Small intestine (tissue), 7 donors: ENCODE data around the gene NT5M. TPM values are rescaled to one million over a fixed set of nuclear protein-coding genes. Genes with fewer than 3 reads are reported as not detected.
"Not testable (repeated sequence)": the region's sequence is repeated elsewhere in the genome, so short reads cannot be mapped to it uniquely, and the experiment has no call there.

Source experiments
- DNase-seq, 2 donors: peaks; one replicate each; pipeline versions ENCODE4 v3.0.0 to v3.0.0-alpha.2; 2013
- FAIRE-seq: peaks from 2 replicates; lab custom pipeline; 2012; peaks lifted over from hg19 to GRCh38; lab: Jason Lieb, UNC
- H3K27ac ChIP-seq, 3 donors: one replicate each; pipeline ENCODE4 v1.5.1; 2013; ENCODE audit warnings: low read length in 2 of 3, mild to moderate bottlenecking in 2 of 3, control low read depth in 1 of 3, inconsistent platforms in 1 of 3, low read depth in 1 of 3, moderate library complexity in 1 of 3
- H3K27me3 ChIP-seq, 3 donors: one replicate each; pipeline ENCODE4 v1.6.1; 2013; ENCODE audit warnings: low read length in 3 of 3, inconsistent platforms in 1 of 3; ENCODE audit not compliant: control insufficient read depth in 3 of 3, insufficient read depth in 3 of 3
- H3K36me3 ChIP-seq, 3 donors: one replicate each; pipeline ENCODE4 v1.6.1; 2013; ENCODE audit warnings: low read length in 3 of 3, inconsistent platforms in 1 of 3, low read depth in 1 of 3, mild to moderate bottlenecking in 1 of 3, moderate library complexity in 1 of 3; ENCODE audit not compliant: control insufficient read depth in 3 of 3, insufficient read depth in 2 of 3
- H3K4me1 ChIP-seq, 3 donors: one replicate each; pipeline ENCODE4 v1.6.1; 2013; ENCODE audit warnings: low read length in 2 of 3, inconsistent platforms in 1 of 3, low read depth in 1 of 3, mild to moderate bottlenecking in 1 of 3, moderate library complexity in 1 of 3; ENCODE audit not compliant: control insufficient read depth in 3 of 3, insufficient read depth in 2 of 3
- H3K4me3 ChIP-seq, 3 donors: one replicate each; pipeline ENCODE4 v1.5.1; 2013; ENCODE audit warnings: low read length in 3 of 3, control low read depth in 1 of 3, inconsistent platforms in 1 of 3, low read depth in 1 of 3, mild to moderate bottlenecking in 1 of 3, moderate library complexity in 1 of 3
- H3K9me3 ChIP-seq, 2 donors: one replicate each; pipeline ENCODE4 v1.6.1; 2013; ENCODE audit warnings: low read depth in 1 of 2, low read length in 1 of 2; ENCODE audit not compliant: control insufficient read depth in 2 of 2, insufficient read depth in 1 of 2
- WGBS, 3 donors: extraction: QIAGEN DNeasy Blood & Tissue Kit; methylation state at CpG; one replicate each; pipeline ENCODE4 v1.1.7; 2013; 5-methylcytosine and 5-hydroxymethylcytosine counted together
- polyA plus RNA-seq, 4 donors: library from polyadenylated mRNA; stranded (reverse) in 3 of 4; unstranded in 1 of 4; fragments of 200-250 nt in 3 of 4; fragments of 120-200 nt in 1 of 4; gene quantifications; one replicate each; pipeline versions ENCODE4 v1.2.1 to v1.2.3, GENCODE V29; 2013
- donor health status: healthy with polysubstance abuse.
- donor health status: control.
- donor health status: control.
- donor health status: Bipolar disorder and iron deficiency.
- donor health status: healthy.

NT5M gene
- polyA plus RNA-seq, 4 donors: 0.54 to 2.1 (median 1.6) TPM; not detected in 1

DNA sequence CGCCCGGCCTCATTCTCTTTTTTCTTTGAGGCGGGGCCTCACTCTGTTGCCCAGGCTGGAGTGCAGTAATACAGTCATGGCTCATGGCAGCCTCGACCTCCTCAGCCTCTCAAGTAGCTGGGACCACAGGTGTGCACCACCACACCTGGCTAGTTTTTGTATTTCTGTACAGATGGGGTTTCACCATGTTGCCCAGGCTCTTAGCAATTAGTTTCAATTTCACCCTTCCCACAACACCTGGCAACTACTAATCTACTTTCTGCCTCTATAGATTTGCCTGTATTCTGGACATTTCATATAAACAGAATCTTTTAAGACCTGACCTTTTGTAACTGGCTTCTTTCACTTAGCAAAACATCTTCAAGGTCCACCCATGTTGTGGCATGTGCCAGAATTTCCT, 8.0 kb upstream of the NT5M start:
- Histone ChIP-seq H3K27me3 (no peaks in the 10 kb centered on the region), H3K4me1 (no peaks in the 10 kb centered on the region), H3K4me3 (no peak overlapping the region), H3K9me3 (no peaks in the 10 kb centered on the region), H3K27ac (no peak overlapping the region), H3K36me3 (no peaks in the 10 kb centered on the region)
- WGBS, 3 donors: 89 to 93% (median 90%) methylated on average over 3 to 4 of the region's 4 CpGs
- no peak for FAIRE-seq
- no peak for DNase-seq

DNA sequence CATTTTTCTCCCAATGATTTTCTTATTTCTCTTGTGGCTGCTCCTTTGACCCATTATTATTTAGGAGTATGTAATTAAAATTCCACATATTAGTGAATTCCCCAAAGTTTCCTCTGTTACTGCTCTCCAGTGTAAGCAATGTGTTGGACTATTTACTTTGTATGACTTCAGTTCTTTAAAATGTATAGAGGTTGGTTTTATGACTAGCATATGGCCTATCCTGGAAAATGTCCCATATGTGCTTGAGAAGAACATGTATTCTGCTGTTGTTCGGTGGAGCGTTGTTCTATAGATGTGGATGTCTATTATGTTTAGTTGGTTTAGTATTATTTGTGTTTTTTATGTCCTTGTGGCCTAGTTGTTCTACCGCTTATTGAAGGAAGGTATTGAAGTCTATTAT, 6.0 kb upstream of the NT5M start:
- H3K4me3 ChIP-seq: no peak overlapping the region
- no peaks in the 10 kb centered on the region for H3K27me3 ChIP-seq
- WGBS, 3 donors: 83 to 94% (median 93%) methylated on average over 3 of the region's 3 CpGs
- H3K4me1 ChIP-seq: no peaks in the 10 kb centered on the region
- H3K36me3 ChIP-seq: no peaks in the 10 kb centered on the region
- no peaks in the 10 kb centered on the region for H3K9me3 ChIP-seq
- no peak overlapping the region for H3K27ac ChIP-seq
- DNase-seq: no peak
- no peak for FAIRE-seq

DNA sequence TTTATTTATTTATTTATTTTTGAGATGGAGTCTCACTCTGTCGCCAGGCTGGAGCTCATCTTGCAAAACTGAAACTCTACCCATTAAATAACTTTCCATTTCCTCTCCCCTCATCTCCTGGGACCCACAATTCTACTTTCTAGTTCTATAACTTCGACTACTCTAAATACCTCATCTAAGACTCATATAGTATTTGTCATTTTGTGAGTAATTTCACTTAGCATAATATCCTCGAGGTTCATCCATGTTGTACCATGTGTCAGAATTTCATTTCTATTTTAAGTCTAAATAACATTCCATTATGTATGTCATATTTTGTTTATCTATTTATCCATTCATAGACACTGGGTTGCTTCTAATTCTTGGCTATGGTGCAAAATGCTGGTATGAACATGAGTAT, 5.1 kb upstream of the NT5M start:
- WGBS, 3 donors: 45 to 71% (median 64%) methylated on average over 3 of the region's 3 CpGs
- no peak overlapping the region for H3K27ac ChIP-seq
- FAIRE-seq (no peak), DNase-seq (no peak)
- H3K36me3 ChIP-seq: no peaks in the 10 kb centered on the region
- no peaks in the 10 kb centered on the region for H3K4me1 ChIP-seq
- no peaks in the 10 kb centered on the region for H3K27me3 ChIP-seq
- H3K4me3 ChIP-seq: no peak overlapping the region
- H3K9me3 ChIP-seq: no peaks in the 10 kb centered on the region

DNA sequence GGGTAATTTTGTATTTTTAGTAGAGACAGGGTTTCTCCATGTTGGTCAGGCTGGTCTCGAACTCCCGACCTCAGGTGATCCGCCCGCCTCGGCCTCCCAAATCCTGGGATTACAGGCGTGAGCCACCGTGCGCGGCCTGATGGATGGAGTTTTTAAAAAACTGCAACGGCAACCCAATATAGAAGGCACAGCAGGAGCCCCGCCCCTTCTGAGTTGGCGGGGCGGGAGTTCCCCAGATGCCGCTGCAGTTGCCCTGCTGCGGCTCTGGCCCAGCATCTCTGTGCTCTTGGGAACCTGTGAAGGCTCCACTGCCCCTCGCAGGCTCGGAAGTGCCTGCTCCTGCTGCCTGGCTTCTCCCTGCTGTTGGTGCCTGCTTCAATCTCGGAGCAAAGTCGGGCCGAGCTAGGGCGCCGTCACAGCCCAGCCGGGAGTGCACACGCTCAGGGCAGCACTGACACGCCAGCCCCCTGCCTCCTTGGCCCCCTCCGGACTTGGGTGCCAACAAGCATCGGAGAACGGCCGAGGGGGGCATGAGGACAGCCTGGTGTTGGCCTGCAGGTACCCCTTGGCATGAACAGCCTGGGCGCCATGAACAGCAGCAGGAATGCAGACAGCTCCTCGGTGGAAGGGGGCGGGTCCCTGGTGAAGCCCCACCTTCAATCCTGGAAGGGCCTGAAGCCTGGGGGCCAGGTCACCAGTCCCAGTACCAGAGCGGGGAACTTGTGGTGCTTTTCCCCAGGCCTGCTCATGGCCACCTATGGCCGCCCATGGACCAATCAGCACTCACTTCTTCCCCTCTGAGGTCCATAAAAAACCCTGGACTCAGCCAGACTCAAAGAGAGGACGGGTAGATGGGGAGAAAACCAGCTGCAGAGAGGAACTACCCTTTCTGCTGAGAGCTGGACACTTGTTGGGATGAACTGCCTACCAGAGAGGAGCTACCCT, 2.3 kb upstream of the NT5M start:
- H3K27ac ChIP-seq: no peak overlapping the region
- H3K4me3 ChIP-seq: peak overlapping the region in 2 of 3 donors; percentile 31 to 45
- no peak for FAIRE-seq

DNA sequence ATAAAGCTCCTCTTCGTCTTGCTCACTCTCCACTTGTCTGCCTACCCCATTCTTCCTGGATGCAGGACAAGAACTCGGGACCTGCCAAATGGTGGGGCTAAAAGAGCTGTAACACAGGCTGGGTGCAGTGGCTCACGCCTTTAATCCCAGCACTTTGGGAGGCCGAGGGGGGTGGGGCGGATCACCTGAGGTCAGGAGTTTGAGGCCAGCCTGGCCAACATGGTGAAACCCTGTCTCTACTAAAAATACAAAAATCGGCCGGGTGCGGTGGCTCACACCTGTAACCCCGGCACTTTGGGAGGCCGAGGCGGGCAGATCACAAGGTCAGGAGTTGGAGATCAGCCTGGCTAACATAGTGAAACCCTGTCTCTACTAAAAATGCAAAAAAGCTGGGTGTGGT, 1.5 kb upstream of the NT5M start:
- not testable (repeated sequence) for H3K4me3 ChIP-seq, H3K27me3 ChIP-seq, H3K27ac ChIP-seq, DNase-seq, FAIRE-seq, H3K36me3 ChIP-seq, H3K9me3 ChIP-seq
- 90 to 95% (median 93%) methylated on average over 11 of the region's 11 CpGs for WGBS, 3 donors
- H3K4me1 ChIP-seq: peaks cover 0 to 13% (median 0%) of the 10 kb centered on the region in 3 donors

More for the DNA sequence above, 2.3 kb upstream of the NT5M start:
- Histone ChIP-seq H3K36me3 (no peaks in the 10 kb centered on the region), H3K9me3 (no peaks in the 10 kb centered on the region), H3K4me1 (peaks cover 0 to 8% (median 0%) of the 10 kb centered on the region in 3 donors), H3K27me3 (no peaks in the 10 kb centered on the region)
- peak; percentile 19 to 62 for DNase-seq
- WGBS, 3 donors: 9 to 15% (median 13%) methylated on average over 33 to 35 of the region's 35 CpGs

DNA sequence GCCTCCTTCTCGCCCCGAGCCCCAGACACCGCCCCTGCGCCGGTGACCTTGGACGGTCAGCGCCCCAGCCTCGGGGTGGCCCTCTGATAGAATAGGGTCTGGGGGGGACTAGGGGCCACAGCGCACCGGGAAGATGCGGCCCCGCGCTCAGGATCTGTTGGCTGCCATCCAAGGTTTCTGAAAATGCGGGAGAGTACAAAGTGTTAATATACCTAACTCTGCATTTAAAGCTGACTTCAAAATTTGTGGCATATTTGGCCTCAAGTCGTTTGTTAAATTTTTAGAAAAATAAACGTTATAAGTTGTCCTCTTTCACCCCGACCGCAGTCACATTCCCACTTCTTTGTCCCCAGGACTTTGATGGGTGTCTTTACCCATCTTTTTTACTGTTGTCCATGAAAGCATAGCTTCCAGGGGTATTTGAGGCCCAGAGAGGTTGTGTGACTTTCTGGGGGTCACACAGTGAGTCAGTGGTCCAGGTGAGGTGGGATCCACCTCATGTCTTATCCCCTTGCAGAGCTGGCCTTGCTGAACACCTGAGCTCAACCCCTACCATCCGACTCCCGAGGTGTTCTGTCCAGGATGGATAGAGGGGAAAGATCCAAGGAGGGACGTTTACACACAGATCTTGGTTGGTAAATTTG, 796 bp downstream of the NT5M start:
- peak overlapping the region; percentile 44 to 68 (median 56) for H3K4me3 ChIP-seq
- H3K27me3 ChIP-seq: no peaks in the 10 kb centered on the region
- H3K9me3 ChIP-seq: no peaks in the 10 kb centered on the region
- no peak for FAIRE-seq
- WGBS, 3 donors: 17 to 30% (median 17%) methylated on average over 13 to 21 of the region's 21 CpGs
- DNase-seq: no peak
- H3K27ac ChIP-seq: peak overlapping the region in 1 of 3 donors; percentile 25
- peaks cover 0 to 13% (median 0%) of the 10 kb centered on the region in 3 donors for H3K4me1 ChIP-seq
- peaks cover 0 to 2% (median 0%) of the 10 kb centered on the region in 3 donors for H3K36me3 ChIP-seq

DNA sequence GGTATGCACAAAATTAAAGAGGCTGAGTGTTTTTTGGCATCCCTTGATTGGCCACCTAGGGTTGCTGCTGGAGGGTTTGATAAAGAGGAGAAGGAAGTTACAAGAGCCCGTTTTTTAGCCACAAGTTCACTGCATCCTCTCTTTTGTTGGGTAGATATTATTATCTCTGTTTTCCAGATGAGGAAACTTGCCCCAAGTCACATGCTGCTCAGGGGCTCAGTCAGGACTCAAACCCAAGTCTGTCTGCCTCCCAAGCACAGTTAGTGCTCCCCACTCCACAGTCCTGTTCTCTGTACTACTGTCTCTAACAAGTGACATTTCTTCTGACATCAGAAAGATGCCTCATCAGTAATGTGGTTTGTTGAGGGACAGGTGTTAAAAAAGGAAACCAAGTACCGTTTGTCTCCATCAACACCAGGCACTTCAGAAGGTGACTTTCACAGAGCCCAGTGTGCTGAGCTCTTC, 1.4 kb downstream of the NT5M start:
- H3K27ac ChIP-seq: peak overlapping the region in 1 of 3 donors; percentile 28
- 45 to 60% (median 56%) methylated on average over 2 of the region's 2 CpGs for WGBS, 3 donors
- no peak for FAIRE-seq

DNA sequence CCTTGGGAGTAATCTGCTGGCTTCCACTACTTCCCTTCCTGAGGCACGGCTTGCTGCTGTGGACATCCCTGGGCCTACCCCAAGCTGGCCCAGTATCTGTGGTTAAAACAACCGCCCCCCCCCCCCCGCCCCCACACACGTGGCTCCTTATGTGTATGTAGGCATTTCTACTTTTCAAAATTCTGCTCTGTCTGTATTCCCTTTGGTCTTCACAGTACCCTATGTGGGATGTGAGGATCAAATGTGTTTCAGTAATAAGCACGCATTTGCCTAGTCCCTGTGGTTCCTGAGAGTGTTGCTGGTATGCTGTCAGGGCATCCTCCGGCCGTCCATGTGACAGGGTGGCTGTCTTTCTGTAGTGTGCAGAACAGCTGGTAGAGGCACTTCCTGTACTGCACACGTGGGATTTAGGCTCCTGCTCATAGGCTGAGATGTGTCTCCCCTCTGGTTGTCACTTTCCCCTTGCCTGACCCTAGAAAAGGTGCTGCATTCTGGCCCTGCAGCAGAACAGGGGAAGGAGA, 2.2 kb downstream of the NT5M start:
- 48 to 65% (median 49%) methylated on average over 5 to 8 of the region's 8 CpGs for WGBS, 3 donors
- Histone ChIP-seq H3K4me3 (no peak overlapping the region), H3K27ac (peak overlapping the region in 1 of 3 donors; percentile 28), H3K36me3 (peaks cover 0 to 2% (median 0%) of the 10 kb centered on the region in 3 donors), H3K9me3 (no peaks in the 10 kb centered on the region), H3K27me3 (no peaks in the 10 kb centered on the region), H3K4me1 (peaks cover 0 to 13% (median 0%) of the 10 kb centered on the region in 3 donors)
- DNase-seq (peak in 1 of 2 donors; percentile 50), FAIRE-seq (no peak)

More for the DNA sequence above, 1.4 kb downstream of the NT5M start:
- peak in 1 of 2 donors; percentile 38 for DNase-seq
- Histone ChIP-seq H3K27me3 (no peaks in the 10 kb centered on the region), H3K4me1 (peaks cover 0 to 13% (median 0%) of the 10 kb centered on the region in 3 donors), H3K36me3 (peaks cover 0 to 2% (median 0%) of the 10 kb centered on the region in 3 donors), H3K9me3 (no peaks in the 10 kb centered on the region), H3K4me3 (no peak overlapping the region)
